Lung (tissue), 12 donors: ENCODE measurements around the gene IFT81. TPM values are rescaled to one million over a fixed set of nuclear protein-coding genes. Genes with fewer than 3 reads are reported as not detected.

ENCODE experiments used
- ATAC-seq: fragments of 200-7000 bp; cut with Tn5 transposase; one replicate; pipeline ENCODE4 v1.9.1; 2020; ENCODE audit warnings: moderate number of reproducible peaks; ENCODE audit not compliant: insufficient read depth, low FRiP score
- DNase-seq, 3 donors: peaks; one replicate each; pipeline ENCODE4 v3.0.0-alpha.2; 2013 to 2017
- H3K27ac ChIP-seq, 2 donors: one replicate each; pipeline ENCODE4 v1.5.1; 2013; ENCODE audit warnings: mild to moderate bottlenecking in 2 of 2, moderate library complexity in 2 of 2, control low read depth in 1 of 2, inconsistent platforms in 1 of 2, low read depth in 1 of 2, low read length in 1 of 2
- H3K27me3 ChIP-seq, 3 donors: one replicate each; pipeline ENCODE4 v1.5.1; 2013; ENCODE audit warnings: low read length in 2 of 3; ENCODE audit not compliant: control insufficient read depth in 3 of 3, insufficient read depth in 3 of 3
- H3K36me3 ChIP-seq, 4 donors: one replicate each; pipeline ENCODE4 v1.5.1; 2013; ENCODE audit warnings: low read length in 4 of 4, mild to moderate bottlenecking in 1 of 4, moderate library complexity in 1 of 4; ENCODE audit not compliant: control insufficient read depth in 4 of 4, insufficient read depth in 4 of 4
- H3K4me1 ChIP-seq, 5 donors: one replicate each; pipeline ENCODE4 v1.5.1; 2013; ENCODE audit warnings: low read length in 5 of 5, mild to moderate bottlenecking in 2 of 5, moderate library complexity in 1 of 5; ENCODE audit not compliant: control insufficient read depth in 5 of 5, insufficient read depth in 5 of 5
- H3K4me3 ChIP-seq: one replicate; pipeline ENCODE4 v1.5.1; 2013; ENCODE audit warnings: mild to moderate bottlenecking, control low read depth, moderate library complexity
- H3K9ac ChIP-seq, 2 donors: one replicate each; pipeline ENCODE4 v1.5.1; 2013; ENCODE audit warnings: low read length in 2 of 2, control low read depth in 1 of 2; ENCODE audit not compliant: insufficient read depth in 1 of 2
- H3K9me3 ChIP-seq, 4 donors: one replicate each; pipeline ENCODE4 v1.5.1; 2013; ENCODE audit warnings: low read length in 3 of 4, mild to moderate bottlenecking in 1 of 4, moderate library complexity in 1 of 4; ENCODE audit not compliant: control insufficient read depth in 4 of 4, insufficient read depth in 3 of 4
- WGBS, 2 donors: extraction: QIAGEN DNeasy Blood & Tissue Kit; methylation state at CpG; one replicate each; pipeline ENCODE4 v1.1.7; 2013; 5-methylcytosine and 5-hydroxymethylcytosine counted together
- polyA plus RNA-seq, 2 donors: library from polyadenylated mRNA; stranded (reverse); fragments of 200-250 nt; gene quantifications; one replicate each; pipeline ENCODE4 v1.2.1, GENCODE V29; 2013
- total RNA-seq, 2 donors: library from RNA; depleted of rRNA in 1 of 2; stranded (reverse); fragments of >200 nt in 1 of 2; gene quantifications; one replicate each; pipeline ENCODE4 v1.2.1, GENCODE V29; 2014 to 2021
- TF ChIP-seq, protein P1 (sequence below): IDR thresholded peaks from 2 replicates; pipeline ENCODE4 v1.5.1; 2012; ENCODE audit warnings: mild to moderate bottlenecking; ENCODE audit errors: control extremely low read depth, extremely low read depth
- donor health status: control.
- donor health status: control.
- donor health status: Bipolar disorder and iron deficiency.
- donor health status: healthy.
- donor health status: DM: yes; HTN: yes; CAD: no.

IFT81 gene
- total and polyA plus RNA-seq, 4 donors: 5.4 to 43.1 (median 10.8) TPM

GRCh38 chr12:110266980-110267620, 142.9 kb downstream of the IFT81 start:
- peak overlapping the region in 1 of 2 donors; percentile 60 for H3K27ac ChIP-seq
- peaks cover 2 to 20% (median 10%) of the 10 kb centered on the region in 5 donors for H3K4me1 ChIP-seq
- DNase-seq (peak; percentile 68 to 87 (median 86)), ATAC-seq (no peak)
- no peaks in the 10 kb centered on the region for H3K9me3 ChIP-seq
- no peaks in the 10 kb centered on the region for H3K36me3 ChIP-seq
- 36 to 37% methylated on average over 9 of the region's 9 CpGs for WGBS, 2 donors
- TF ChIP-seq, protein P1, sequence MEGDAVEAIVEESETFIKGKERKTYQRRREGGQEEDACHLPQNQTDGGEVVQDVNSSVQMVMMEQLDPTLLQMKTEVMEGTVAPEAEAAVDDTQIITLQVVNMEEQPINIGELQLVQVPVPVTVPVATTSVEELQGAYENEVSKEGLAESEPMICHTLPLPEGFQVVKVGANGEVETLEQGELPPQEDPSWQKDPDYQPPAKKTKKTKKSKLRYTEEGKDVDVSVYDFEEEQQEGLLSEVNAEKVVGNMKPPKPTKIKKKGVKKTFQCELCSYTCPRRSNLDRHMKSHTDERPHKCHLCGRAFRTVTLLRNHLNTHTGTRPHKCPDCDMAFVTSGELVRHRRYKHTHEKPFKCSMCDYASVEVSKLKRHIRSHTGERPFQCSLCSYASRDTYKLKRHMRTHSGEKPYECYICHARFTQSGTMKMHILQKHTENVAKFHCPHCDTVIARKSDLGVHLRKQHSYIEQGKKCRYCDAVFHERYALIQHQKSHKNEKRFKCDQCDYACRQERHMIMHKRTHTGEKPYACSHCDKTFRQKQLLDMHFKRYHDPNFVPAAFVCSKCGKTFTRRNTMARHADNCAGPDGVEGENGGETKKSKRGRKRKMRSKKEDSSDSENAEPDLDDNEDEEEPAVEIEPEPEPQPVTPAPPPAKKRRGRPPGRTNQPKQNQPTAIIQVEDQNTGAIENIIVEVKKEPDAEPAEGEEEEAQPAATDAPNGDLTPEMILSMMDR: no peak
- H3K9ac ChIP-seq: peak overlapping the region in 1 of 2 donors; percentile 35
- no peak overlapping the region for H3K4me3 ChIP-seq
- no peaks in the 10 kb centered on the region for H3K27me3 ChIP-seq

Other genes with a start within 250 kb of the IFT81 start
- 10 to 100 TPM; 35.5 to 49.2 TPM for gene GLTP, start 243.8 kb upstream of the IFT81 start, total RNA-seq
- 10 to 100 TPM; 31.2 to 46.1 TPM for gene GLTP, start 243.8 kb upstream of the IFT81 start, polyA plus RNA-seq
- 10 to 100 TPM; 13.2 to 17.5 TPM for gene TCHP, start 224.1 kb upstream of the IFT81 start, total RNA-seq
- gene TCHP, start 224.1 kb upstream of the IFT81 start, polyA plus RNA-seq: 10 to 100 TPM; 10.4 to 10.8 TPM
- 10 to 100 TPM; 55.5 to 75.8 TPM for gene GIT2, start 128.0 kb upstream of the IFT81 start, total RNA-seq
- 10 to 100 TPM; 13.5 to 24.7 TPM for gene GIT2, start 128.0 kb upstream of the IFT81 start, polyA plus RNA-seq
- 10 to 100 TPM; 68.8 to 83.0 TPM for gene ANKRD13A, start 124.9 kb upstream of the IFT81 start, total RNA-seq
- 10 to 100 TPM; 21.6 to 38.8 TPM for gene ANKRD13A, start 124.9 kb upstream of the IFT81 start, polyA plus RNA-seq
- 10 to 100 TPM; 23.3 to 30.5 TPM for gene C12orf76, start 75.8 kb upstream of the IFT81 start, total RNA-seq
- gene C12orf76, start 75.8 kb upstream of the IFT81 start, polyA plus RNA-seq: 10 to 100 TPM; 15.4 to 24.6 TPM
- gene ATP2A2, start 156.9 kb downstream of the IFT81 start, total RNA-seq: 100 to 1,000 TPM; 162 to 240 TPM
- gene ATP2A2, start 156.9 kb downstream of the IFT81 start, polyA plus RNA-seq: 100 to 1,000 TPM in 1 of 2 donors, 10 to 100 TPM in 1; 34.1 to 110 TPM